GM12892 (cell line): ENCODE results near the gene SYNGR3.

Experiments
- POLR2A ChIP-seq: IDR thresholded peaks from 2 replicates; pipeline ENCODE4 v1.6.1; 2011; ENCODE audit warnings: low read depth, low read length, control low read depth
- POLR2AphosphoS5 ChIP-seq: IDR thresholded peaks from 2 replicates; pipeline ENCODE4 v1.6.1; 2011; ENCODE audit warnings: low read depth, low read length, control low read depth
- TAF1 ChIP-seq: IDR thresholded peaks from 2 replicates; pipeline ENCODE4 v1.6.1; 2011; ENCODE audit warnings: low read depth, mild to moderate bottlenecking, control low read depth, low read length, borderline replicate concordance

DNA sequence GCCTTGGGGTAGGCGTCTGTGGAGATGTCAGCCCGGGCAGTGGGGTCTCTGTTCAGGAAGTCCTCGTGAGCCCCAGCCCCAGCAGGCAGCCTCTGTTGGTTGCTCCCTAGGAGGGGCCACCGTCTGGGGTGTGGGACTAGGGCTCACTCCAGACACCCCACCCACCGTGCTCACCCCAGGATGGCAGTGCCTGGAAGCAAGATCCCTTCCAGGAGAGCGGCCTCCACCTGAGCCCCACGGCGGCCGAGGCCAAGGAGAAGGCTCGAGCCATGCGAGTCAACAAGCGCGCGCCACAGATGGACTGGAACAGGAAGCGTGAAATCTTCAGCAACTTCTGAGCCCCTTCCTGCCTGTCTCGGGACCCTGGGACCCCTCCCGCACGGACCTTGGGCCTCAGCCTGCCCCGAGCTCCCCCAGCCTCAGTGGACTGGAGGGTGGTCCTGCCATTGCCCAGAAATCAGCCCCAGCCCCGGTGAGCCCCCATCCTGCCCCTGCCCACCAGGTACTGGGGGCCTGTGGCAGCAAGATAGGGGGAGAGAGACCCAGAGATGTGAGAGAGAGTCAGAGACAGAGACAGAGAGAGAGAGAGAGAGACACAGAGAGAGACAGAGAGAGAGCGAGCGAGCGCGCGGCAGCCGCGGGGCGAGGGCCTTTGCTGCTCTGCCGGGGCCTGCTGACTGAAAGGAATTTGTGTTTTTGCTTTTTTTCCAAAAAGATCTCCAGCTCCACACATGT lies 48.0 kb downstream of the SYNGR3 start:
- no peak for TF ChIP-seq POLR2AphosphoS5
- no peak for TF ChIP-seq POLR2A
- no peak for TF ChIP-seq TAF1
